GM21529 (cell line): ENCODE measurements around the gene STK17A.
A peak's percentile ranks its signal among the peaks of the same experiment; 100 is the strongest.
"Not testable (repeated sequence)": the region's sequence is repeated elsewhere in the genome, so short reads cannot be mapped to it uniquely, and the experiment has no call there.

Source experiments
- ATAC-seq: cut with Tn5 transposase; IDR thresholded peaks from one replicate; pipeline ENCODE4 v1.9.1; 2021; ENCODE audit not compliant: unreplicated experiment

The STK17A gene

DNA sequence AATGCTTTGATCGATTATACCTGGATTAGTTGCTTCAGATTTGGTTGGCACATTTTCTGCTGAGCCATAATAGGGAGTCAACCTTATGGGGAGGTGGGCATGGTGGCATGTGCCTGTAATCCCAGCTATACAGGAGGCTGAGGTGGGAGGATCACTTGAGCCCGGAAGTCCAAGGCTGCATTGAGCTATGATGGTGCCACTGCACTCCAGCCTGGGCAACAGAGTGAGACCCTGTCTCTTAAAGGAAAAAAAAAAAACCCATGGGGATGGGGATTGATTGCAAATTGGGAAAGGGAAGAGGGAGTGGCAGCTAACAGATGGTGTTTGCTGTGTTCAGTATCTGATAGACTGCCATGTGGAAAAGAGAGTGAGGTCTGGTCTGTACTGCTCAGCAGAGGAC is 11.1 kb downstream of the STK17A start:
- ATAC-seq: no peak

DNA sequence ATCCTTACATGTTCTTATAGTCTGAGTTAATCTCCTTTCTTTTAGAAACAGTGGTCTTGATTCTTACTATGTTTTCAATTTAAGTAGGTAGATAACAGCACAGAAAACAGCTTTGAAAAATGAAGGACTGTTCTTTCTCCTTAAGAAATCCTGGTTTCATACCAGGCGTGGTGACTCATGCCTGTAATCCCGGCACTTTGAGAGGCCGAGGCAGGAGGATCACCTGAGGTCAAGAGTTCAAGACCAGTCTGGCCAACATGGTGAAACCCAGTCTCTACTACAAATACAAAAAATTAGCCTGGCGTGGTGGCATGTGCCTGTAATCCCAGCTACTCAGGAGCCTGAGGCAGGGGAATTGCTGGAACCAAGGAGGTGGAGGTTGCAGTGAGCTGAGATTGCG is 13.5 kb downstream of the STK17A start:
- not testable (repeated sequence) for ATAC-seq

DNA sequence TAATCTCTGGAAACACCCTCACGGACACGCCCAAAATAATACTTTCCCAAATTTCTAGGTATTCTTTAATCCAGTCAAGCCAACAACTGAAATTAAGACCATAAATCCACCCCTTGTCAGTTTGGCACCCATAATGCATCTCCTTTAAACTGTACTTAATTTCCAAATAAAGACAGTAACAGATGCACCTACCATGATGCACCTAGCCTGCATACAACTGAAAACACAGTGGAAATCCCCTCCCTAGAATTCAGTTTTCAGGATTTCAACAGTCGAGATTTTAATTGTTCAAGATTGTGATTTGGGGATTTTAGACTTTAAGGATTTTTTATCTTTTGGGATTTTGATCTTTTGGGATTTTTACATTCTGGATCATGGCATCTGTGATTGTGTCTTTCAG is 17.1 kb downstream of the STK17A start:
- no peak for ATAC-seq

DNA sequence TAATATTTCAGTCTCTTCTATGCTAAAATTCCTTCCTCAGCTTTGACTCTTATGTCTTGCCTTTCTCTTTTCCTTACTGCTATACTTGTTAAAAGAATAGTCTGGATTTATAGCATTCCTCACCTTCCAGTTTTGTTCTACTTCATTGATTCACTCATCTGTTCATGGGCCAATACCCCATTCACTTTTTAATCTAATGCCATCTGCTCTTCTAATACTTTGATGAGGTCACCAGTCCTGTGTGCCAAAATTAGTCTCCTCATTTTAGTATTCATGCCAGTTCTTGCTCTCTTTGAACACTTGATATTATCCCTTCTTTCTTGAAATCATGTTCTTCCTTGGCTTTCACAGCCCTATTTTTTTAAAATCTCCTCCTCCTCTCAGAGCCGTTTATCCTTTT is 19.3 kb downstream of the STK17A start:
- ATAC-seq: no peak

DNA sequence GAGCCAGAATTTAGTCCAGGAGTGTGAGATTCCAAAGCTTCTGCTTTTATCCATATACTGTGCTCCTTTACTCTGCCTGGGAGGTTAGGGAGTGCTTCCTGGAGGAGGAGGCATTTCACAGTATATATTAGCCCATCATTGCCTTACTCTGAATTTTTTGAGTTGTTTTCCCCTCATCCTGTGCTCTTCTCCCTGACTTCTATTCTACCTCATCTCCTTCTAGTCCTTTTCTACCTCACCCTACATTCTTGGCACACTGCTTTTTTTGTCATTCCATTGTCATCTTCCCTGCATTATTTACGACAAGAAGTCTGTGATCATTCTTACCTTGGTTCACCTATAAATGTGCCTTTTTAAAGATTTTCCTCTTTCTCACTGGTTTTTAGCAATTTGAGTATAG is 21.3 kb downstream of the STK17A start:
- ATAC-seq: no peak

DNA sequence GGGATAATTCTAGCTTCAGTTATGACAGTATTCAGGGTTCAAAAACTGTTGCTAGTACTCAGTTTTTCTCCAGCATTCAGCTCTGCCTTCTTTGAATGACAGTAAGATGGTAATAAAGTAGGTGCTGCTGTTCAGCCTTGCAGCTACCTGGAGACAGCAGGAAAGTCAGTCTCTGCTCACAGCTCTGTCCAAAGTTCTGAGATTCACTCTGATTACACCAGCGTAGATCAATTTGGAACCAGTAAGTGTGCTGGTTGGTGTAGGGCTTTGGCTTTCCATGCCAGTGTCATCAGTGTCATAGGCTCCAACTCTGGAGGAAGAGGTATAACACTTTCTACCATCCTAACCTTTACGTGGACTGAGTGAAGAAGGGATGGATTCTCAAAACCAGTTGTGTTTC is 26.2 kb downstream of the STK17A start:
- no peak for ATAC-seq

DNA sequence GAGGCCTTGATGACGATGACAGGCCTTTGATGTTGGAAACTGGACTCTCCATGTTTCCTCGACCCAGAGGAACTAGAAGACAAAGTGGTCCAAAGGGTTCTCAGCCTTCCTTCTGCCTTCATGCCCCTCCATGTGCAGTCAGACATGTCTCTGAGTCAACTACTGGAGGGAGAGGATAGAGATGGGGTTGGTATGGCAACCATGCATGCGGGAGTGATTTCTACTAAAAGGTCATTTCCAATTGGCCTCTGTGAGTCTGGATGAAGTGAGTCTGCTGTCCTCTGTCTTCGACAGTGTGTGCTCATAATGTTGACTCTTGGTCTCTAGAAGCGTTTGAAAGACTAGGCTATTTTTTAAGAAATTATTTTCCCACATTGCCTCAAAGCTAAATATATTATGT is 29.2 kb downstream of the STK17A start:
- no peak for ATAC-seq

DNA sequence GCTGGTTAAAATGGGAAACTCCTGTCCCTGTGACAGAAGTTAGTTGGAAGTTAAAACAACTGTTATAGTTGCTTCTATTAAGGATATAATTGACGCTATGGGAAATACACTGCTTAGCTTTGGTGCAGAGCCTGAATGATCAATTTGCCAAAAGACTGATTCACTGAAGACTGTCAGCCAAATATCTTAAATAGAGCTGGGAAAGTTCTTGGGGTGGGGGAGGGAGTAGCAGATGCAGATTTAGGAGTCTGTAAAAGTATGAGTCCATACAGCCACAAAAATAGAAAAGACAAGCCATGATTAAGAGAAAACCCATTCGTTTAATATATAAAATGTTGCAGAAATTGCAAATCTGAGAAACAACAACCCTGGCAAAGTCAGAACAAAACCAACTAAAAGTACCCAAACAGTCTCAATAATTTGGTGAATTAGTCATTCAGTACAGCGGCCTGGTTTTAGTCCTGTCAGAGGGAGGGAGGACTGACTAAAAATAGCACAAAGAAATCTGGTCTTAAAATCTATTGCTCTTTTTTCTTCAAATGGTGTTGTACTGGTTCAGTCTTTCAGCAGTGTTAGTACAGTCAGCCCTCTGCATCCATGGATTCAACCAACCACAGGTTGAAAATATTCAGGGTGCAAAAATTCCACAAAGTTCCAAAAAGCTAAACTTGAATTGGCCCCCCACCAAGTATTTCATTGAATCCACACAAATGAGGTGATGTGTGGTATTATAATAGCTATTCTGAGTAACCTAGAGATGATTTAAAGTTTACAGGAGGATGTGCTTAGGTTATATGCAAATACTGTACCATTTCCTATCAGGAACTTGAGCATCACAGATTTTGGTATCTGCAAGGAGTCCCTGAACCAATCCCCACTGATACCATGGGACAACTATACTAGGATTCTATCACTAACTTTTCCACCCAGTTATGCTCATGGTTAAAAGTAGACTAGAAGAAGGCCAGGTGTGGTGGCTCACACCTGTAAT is 30.0 kb downstream of the STK17A start:
- peak; percentile 74 for ATAC-seq

DNA sequence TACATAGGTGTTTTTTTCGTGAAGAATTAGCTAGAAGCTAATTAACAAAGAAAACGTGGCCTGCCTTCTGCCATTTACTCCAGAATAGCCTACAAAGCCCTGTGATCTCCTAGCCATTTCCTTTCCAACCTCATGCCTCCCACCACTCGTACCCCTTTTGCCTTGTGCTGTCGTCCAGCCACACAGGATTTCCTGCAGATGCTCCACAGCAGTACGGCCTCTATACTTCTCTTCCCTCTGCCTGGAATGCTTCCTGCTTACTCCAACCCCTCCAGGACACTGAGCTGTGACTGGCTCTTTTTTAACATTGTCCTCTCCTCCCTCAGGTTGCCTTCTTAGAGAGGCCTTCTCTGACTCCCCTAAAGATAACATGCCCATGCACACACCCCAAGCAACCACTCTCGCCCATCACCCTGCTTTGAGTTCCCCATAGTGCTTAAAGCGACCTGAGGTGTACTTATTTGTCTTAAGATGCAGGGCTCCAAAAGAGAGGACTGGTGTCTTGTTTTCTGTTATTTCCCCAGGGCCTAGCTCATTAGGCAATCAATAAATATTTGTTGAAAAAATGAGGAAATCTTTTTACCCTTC is 32.7 kb downstream of the STK17A start:
- no peak for ATAC-seq

DNA sequence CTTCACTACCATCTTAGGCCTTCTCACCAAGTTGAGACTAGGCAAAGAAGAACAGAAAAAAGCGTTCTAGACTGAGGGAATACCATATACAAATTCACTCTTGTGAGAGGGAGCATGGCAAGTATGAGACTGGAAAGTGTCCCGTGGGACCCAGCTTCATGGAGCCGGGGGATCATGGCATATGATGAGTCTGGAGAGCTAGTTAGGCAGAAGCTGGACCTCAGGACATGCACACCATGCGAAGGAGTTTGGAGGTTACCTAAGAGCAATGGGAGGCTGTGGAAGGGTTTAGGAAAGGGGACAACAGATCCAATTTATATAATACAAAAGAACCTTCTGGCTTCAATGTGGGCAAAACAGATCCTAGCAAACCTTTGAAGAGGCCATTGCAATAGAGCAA is 34.1 kb downstream of the STK17A start:
- no peak for ATAC-seq

DNA sequence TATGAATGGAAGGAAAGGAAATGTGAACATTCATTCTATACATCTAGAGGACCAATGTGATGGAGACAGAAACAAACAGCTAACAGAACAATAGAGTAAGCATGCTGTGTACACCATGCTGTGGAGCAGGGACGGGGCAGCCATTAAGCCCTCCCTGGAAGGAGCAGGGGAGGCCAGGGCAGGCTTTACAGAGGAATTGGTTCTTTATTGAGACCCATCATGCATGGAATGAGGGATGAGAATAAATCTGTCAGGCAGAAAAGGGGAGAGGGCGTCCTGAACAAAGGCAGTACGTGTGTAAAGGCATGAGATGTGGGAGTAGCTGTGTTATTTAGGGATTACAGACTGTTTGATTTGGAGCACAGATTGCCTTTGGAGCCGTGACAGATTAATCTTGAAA is 35.2 kb downstream of the STK17A start:
- ATAC-seq: no peak

DNA sequence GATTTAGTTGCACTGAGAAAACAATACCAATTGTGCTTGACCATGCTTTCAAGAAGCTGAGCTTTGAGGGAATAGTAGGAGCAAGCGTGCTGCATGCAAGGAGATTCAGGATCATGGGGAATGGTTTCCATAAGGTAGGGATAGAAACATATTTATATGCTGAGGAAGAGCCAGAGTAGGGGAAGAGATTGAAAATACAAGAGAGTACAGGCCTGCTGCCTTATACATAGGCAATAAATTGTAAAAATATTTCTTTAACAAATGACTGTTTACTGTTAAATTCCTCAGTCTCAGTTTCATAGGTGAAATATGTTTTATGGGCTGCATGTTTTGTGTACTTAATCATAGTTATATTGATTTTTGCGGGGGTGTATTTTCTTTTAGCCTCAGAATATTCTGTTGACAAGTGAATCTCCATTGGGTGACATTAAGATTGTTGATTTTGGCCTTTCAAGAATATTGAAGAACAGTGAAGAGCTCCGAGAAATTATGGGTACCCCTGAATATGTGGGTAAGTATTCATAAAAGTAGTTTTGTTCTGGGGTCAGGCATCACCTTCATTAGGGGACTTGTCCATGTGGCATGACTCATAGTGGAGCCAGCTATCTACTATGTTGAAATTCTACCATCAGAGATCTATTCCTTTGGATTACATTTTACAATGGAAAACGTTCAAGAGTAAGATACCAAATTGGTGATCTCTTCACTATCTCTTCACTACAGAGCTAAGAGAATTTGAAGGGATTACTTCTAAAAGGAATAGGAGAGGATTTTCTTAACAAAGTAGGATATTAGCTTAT is 36.5 kb downstream of the STK17A start:
- no peak for ATAC-seq

DNA sequence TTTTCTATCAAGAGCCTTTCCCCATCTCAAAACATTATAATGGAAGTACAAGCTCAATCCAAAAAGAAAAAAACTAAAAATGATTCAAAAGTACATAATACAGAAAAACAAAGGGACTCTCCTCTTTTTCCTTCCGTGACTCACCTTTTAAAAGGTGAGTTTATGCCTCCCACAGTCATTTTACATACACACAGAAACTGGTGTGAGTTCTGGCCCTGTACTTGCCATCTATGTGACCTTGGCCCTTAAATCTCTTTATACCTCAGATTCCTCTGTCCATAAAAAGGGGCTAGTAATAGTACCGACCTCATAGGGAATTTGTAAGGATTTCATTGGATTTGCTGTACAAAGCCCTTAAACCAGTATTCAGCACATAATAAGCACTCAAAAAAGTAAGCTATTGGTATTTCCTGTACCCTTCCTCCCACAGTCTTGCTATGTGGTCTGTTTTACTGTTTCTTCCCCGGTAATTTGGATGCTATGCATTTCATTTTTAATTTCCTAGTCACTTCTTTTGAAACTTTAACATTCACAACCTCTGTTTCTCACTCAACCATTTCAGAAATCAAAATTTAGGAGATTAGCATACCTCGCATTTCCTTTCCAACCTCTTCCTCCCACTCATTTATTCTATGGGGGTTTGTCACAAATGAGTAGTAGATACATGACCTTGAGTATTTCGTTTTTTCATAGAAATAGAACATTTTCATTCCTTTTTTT is 39.0 kb downstream of the STK17A start:
- no peak for ATAC-seq

DNA sequence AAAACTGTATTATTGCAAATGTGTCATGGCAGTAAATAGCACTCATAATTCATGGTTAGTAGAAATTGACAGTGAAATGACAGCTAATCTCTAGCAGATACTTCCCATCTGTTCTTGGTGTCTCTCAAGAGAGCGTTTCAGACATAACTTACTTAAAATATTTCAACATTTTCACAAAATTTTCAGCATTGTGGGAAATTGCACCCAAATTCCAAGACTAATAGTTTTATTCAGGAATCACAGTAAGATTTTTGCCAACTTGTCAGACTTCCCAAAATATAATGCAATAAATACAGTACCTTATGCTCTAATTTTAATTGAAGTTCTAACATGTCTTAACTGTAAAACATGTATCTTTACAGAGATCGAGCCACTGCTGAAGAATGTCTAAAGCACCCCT is 41.2 kb downstream of the STK17A start:
- no peak for ATAC-seq

DNA sequence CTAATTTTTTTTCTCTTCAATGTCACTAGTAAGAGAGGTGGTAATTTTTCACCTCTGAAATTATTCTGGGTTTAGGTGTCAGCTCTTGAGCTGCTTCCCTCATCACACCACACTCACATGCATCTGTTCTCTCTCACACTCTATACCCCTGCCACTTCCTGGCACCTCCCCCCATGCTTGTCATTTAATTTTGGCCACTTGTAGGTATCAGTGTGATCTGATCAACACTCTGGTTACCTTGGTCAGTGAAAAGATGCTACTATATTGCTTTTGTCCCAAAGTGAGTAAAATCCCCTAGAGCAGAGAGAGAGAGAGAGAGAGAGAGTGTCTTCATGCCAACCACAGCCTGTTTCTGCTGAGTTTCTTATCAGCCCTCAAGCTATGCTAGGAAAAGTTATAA is 42.5 kb downstream of the STK17A start:
- peak; percentile 46 for ATAC-seq

DNA sequence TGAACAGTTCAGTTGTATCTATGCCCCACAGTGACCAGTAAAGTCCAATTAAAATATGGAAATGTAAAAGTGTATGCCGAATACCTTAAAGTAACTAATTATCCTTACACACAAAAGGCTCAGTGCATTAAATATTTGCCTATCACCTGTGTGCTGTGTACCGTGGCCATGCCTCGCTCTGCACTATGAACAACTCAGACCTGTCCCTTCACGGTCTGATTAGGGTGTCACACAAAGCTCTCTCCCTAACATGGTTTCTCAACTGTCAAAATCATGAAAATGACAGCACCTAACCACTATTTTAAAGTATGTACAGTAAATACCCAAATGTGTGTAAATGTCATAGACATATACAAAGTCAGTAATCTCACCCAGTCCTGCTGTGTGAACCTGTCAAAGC is 43.1 kb downstream of the STK17A start:
- no peak for ATAC-seq

DNA sequence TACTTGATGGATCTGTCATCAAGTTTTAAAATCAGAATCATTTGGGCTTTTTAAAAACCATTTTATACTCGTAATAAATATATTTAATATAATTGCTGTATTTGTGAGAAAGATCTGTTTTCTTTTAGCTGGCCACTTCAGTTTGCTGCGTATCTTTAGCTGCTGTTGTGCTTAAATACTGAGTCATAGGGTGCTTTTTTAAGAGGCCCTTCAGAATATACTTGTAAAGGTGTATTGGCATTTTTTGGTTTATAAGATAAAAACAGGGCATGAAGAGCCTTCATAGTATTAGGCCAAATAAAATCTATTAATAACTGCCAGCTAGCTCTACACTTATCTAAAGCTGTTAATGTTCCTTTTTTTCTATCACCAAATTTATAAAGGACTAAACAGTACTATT is 43.8 kb downstream of the STK17A start:
- no peak for ATAC-seq

DNA sequence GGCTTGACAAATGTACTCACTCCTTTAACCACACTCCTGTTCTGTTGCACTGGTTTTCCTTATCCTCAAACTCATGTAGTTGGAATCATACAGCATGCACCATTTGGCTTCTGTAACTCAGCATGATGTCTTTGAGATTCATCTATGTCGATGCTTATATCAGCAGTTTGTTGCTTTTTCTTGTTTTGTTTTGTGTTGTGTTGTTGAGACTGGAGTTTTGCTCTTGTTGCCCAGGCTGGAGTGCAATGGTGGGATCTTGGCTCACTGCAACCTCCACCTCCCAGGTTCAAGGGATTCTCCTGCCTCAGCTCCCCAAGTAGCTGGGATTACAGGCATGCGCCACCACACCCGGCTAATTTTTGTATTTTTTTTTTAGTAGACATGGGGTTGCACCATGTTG is 44.9 kb downstream of the STK17A start:
- not testable (repeated sequence) for ATAC-seq

DNA sequence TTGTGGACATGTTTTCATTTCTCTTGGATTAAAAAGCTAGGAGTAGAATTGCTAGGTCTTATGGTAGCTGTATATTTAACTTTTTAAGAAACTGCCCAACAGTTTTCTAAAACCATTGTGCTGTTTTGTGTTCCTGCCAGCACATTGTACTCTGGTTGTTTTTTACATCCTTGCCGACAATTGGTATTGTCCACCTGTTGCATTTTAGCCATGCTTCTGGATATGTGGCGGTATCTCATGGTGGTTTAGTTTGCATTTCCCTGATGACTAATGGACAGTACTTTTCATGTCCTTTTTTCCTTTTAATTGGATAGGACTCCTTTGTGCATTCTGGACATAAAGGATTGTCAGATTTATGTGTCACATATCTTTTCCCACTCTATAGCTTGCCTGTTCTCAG is 45.5 kb downstream of the STK17A start:
- no peak for ATAC-seq

DNA sequence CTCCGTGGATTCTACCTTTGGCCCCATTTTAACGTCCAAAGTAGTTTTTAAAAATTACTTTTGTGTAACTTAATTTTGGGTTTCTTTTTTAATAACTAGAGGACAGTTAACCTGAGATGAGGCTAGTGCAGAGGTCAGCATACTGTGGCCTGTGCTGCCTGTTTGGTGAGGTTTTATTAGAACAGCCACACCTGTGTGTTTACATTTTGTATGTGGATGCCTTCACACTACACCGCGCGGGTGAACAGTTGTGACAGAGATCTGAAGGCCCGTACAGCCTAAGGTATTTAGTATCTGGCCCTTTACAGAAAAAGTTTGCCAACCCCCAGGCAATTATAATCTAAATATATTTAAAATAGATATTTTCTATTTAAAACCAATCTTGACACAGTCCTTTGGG is 46.9 kb downstream of the STK17A start:
- no peak for ATAC-seq

DNA sequence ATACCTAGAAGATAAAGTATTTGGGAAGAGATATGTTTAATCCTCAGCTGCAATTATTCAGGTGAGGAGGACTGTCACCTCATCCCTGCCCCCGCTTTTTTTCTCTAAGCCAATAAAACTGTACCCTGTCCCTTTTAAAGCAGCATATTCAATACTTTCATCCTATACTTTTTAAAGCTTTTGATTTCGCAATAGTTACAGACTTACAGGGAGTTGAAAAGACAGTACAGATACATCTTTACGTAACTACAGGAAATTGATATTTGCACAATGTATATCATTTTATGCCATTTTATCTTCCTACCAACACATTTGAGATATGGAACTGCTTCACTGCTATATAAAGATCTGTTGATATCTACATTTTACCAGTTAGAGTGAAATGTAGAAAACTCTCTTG is 47.6 kb downstream of the STK17A start:
- ATAC-seq: no peak
